Chondrocyte (in vitro differentiated cells): ENCODE data around the gene TTC34. TPM values are rescaled to one million over a fixed set of nuclear protein-coding genes. Genes with fewer than 3 reads are reported as not detected.
A peak's percentile ranks its signal among the peaks of the same experiment; 100 is the strongest.

Source experiments
- DNase-seq: peaks from one replicate; pipeline ENCODE4 v3.0.0; 2021; ENCODE audit warnings: mixed read lengths, low spot score
- H3K27ac Mint-ChIP-seq: one replicate; pipeline ENCODE4 v1.8.0; 2021; ENCODE audit warnings: mild to moderate bottlenecking, moderate library complexity, mixed read lengths; ENCODE audit not compliant: unreplicated experiment
- H3K27me3 Mint-ChIP-seq: 2 replicates; pipeline ENCODE4 v1.8.0; 2021; ENCODE audit warnings: low read depth, mixed read lengths
- H3K36me3 Mint-ChIP-seq: 2 replicates; pipeline ENCODE4 v1.8.0; 2021; ENCODE audit warnings: low read depth, mixed read lengths
- H3K4me1 Mint-ChIP-seq: 2 replicates; pipeline ENCODE4 v1.8.0; 2021; ENCODE audit warnings: low read depth, mild to moderate bottlenecking, mixed read lengths
- H3K4me3 Mint-ChIP-seq: one replicate; pipeline ENCODE4 v1.8.0; 2021; ENCODE audit warnings: mild to moderate bottlenecking, moderate library complexity, mixed read lengths; ENCODE audit not compliant: unreplicated experiment
- H3K9me3 Mint-ChIP-seq: 2 replicates; pipeline ENCODE4 v1.8.0; 2021; ENCODE audit warnings: low read depth, mixed read lengths
- CTCF ChIP-seq: fragments of 200-600 bp; sonication (generic); IDR thresholded peaks from 2 replicates; pipeline ENCODE4 v1.5.0; 2021; ENCODE audit warnings: antibody characterized with exemption, mild to moderate bottlenecking, moderate library complexity
- total RNA-seq: library from RNA; stranded (reverse); gene quantifications from 3 replicates; pipeline ENCODE4 v1.2.1, GENCODE V29; 2021

The TTC34 gene
- total RNA-seq, 1 donor from 2014 or later: 0.60 TPM

- Mint-ChIP-seq H3K36me3 (no peaks in the 10 kb centered on the region), H3K27me3 (no peaks in the 10 kb centered on the region), H3K9me3 (no peaks in the 10 kb centered on the region), H3K4me1 (peaks cover 16% of the 10 kb centered on the region), H3K4me3 (no peak overlapping the region), H3K27ac (no peak overlapping the region)
- DNase-seq: peak; percentile 89
- TF ChIP-seq CTCF: no peak
Observed at GRCh38 chr1:2588661-2589430, 212.6 kb downstream of the TTC34 start.

- H3K36me3 Mint-ChIP-seq: no peaks in the 10 kb centered on the region
- H3K27ac Mint-ChIP-seq: no peak overlapping the region
- peak overlapping the region; percentile 73 for H3K4me3 Mint-ChIP-seq
- H3K9me3 Mint-ChIP-seq: no peaks in the 10 kb centered on the region
- DNase-seq: peak; percentile 88
- no peak for TF ChIP-seq CTCF
- H3K27me3 Mint-ChIP-seq: no peaks in the 10 kb centered on the region
- H3K4me1 Mint-ChIP-seq: peaks cover 18% of the 10 kb centered on the region
Observed at GRCh38 chr1:2587860-2588571, 213.5 kb downstream of the TTC34 start.

GRCh38 chr1:2587071-2587859, 214.2 kb downstream of the TTC34 start:
- peaks cover 18% of the 10 kb centered on the region for H3K4me1 Mint-ChIP-seq
- no peaks in the 10 kb centered on the region for H3K9me3 Mint-ChIP-seq
- no peak for TF ChIP-seq CTCF
- no peaks in the 10 kb centered on the region for H3K27me3 Mint-ChIP-seq
- no peaks in the 10 kb centered on the region for H3K36me3 Mint-ChIP-seq
- peak; percentile 90 for DNase-seq
- H3K4me3 Mint-ChIP-seq: peak overlapping the region; percentile 73
- H3K27ac Mint-ChIP-seq: no peak overlapping the region

- Mint-ChIP-seq H3K4me1 (peaks cover 18% of the 10 kb centered on the region), H3K4me3 (peak within 1 kb of the TSS; percentile 80), H3K9me3 (no peaks in the 10 kb centered on the region), H3K27ac (peak within 1 kb of the TSS; percentile 65), H3K36me3 (no peaks in the 10 kb centered on the region), H3K27me3 (no peaks in the 10 kb centered on the region)
- TF ChIP-seq CTCF: no peak
- DNase-seq: peak; percentile 100
Observed at GRCh38 chr1:2586154-2587070, 215.1 kb downstream of the TTC34 start, which contains the start of gene PRXL2B. TSS of gene PRXL2B (plus strand) at chr1:2586777. CDS start at chr1:2586886, 109 bp downstream.

Other genes starting within 250 kb of the TTC34 start
- 0.95 to 2.5 TPM (median 1.1 TPM) in 3 replicates for gene TNFRSF14, start 245.3 kb downstream of the TTC34 start, total RNA-seq
- gene PRXL2B, start 214.9 kb downstream of the TTC34 start, total RNA-seq: 20.4 to 25.6 TPM (median 22.4 TPM) in 3 replicates
- 0.62 to 0.92 TPM in 2 of 3 replicates, not detected in the other for gene MMEL1, start 168.7 kb downstream of the TTC34 start, total RNA-seq
- not detected in 3 replicates for gene ACTRT2, start 219.8 kb upstream of the TTC34 start, total RNA-seq